ENCODE measurements around the gene SHMT1. TPM values are rescaled to one million over a fixed set of nuclear protein-coding genes. Genes with fewer than 3 reads are reported as not detected.

Gene SHMT1
- total RNA-seq, 1 donor from 2014 or later = 6.4 TPM

- no peak overlapping the region for H3K4me3 Mint-ChIP-seq (ENCODE audit: unreplicated experiment)
Observed at GRCh38 chr17:18332909-18333489, 30.4 kb downstream of the SHMT1 start.

GRCh38 chr17:18331879-18332278 is 31.5 kb downstream of the SHMT1 start:
- TF ChIP-seq CTCF (IDR thresholded peaks at IDR 0.05; ENCODE audit: insufficient read depth, low read depth, low read length) (no peak), EZH2 (IDR thresholded peaks at IDR 0.05; ENCODE audit: insufficient read depth, low read length) (no peak)
- H3K36me3 Mint-ChIP-seq (ENCODE audit: low read depth, unreplicated experiment) = peaks cover 31% of the 10 kb centered on the region

More at GRCh38 chr17:18332909-18333489, 30.4 kb downstream of the SHMT1 start:
- H2AFZ ChIP-seq (ENCODE audit: low read depth, low read length) = no peak overlapping the region
- H3K27me3 ChIP-seq (ENCODE audit: insufficient read depth, low read length) = no peaks in the 10 kb centered on the region
- no peak overlapping the region for H3K27ac Mint-ChIP-seq (ENCODE audit: unreplicated experiment)
- no peak for FAIRE-seq
- H3K4me1 Mint-ChIP-seq (ENCODE audit: low read depth, unreplicated experiment) = no peaks in the 10 kb centered on the region
- no peaks in the 10 kb centered on the region for H3K4me1 ChIP-seq (ENCODE audit: insufficient read depth, low read length)
- H3K27me3 Mint-ChIP-seq (ENCODE audit: low read depth, unreplicated experiment) = no peaks in the 10 kb centered on the region
- H3K4me3 ChIP-seq (ENCODE audit: insufficient read depth, low read depth, low read length) = no peak overlapping the region
- TF ChIP-seq EZH2 (IDR thresholded peaks at IDR 0.05; ENCODE audit: insufficient read depth, low read length) (no peak), CTCF (IDR thresholded peaks at IDR 0.05; ENCODE audit: insufficient read depth, low read depth, low read length) (no peak)
- H3K9ac ChIP-seq (ENCODE audit: low read length) = no peak overlapping the region
- H4K20me1 ChIP-seq (ENCODE audit: insufficient read depth, low read length) = no peaks in the 10 kb centered on the region
- no peaks in the 10 kb centered on the region for H3K79me2 ChIP-seq (ENCODE audit: insufficient read depth, low read length)
- DNase-seq (ENCODE audit: low read depth) = no peak
- peaks cover 31% of the 10 kb centered on the region for H3K36me3 Mint-ChIP-seq (ENCODE audit: low read depth, unreplicated experiment)
- H3K9me3 Mint-ChIP-seq (ENCODE audit: unreplicated experiment) = no peaks in the 10 kb centered on the region
- no peaks in the 10 kb centered on the region for H3K9me3 ChIP-seq (ENCODE audit: insufficient read depth, low read depth, low read length)
- no peak overlapping the region for H3K27ac ChIP-seq (ENCODE audit: low read depth, low read length)
- no peaks in the 10 kb centered on the region for H3K36me3 ChIP-seq (ENCODE audit: insufficient read depth, low read length)
- H3K4me2 ChIP-seq (ENCODE audit: low read length) = no peak overlapping the region

GRCh38 chr17:18328643-18329204 is 34.6 kb downstream of the SHMT1 start:
- peaks cover 26% of the 10 kb centered on the region for H4K20me1 ChIP-seq (ENCODE audit: insufficient read depth, low read length)
- no peak overlapping the region for H2AFZ ChIP-seq (ENCODE audit: low read depth, low read length)
- FAIRE-seq (no peak), DNase-seq (ENCODE audit: low read depth) (no peak)
- Mint-ChIP-seq H3K27me3 (ENCODE audit: low read depth, unreplicated experiment) (no peaks in the 10 kb centered on the region), H3K36me3 (ENCODE audit: low read depth, unreplicated experiment) (peaks cover 40% of the 10 kb centered on the region), H3K9me3 (ENCODE audit: unreplicated experiment) (peaks cover 6% of the 10 kb centered on the region), H3K27ac (ENCODE audit: unreplicated experiment) (no peak overlapping the region), H3K4me3 (ENCODE audit: unreplicated experiment) (no peak overlapping the region), H3K4me1 (ENCODE audit: low read depth, unreplicated experiment) (peaks cover 3% of the 10 kb centered on the region)
- H3K27ac ChIP-seq (ENCODE audit: low read depth, low read length) = no peak overlapping the region
- H3K79me2 ChIP-seq (ENCODE audit: insufficient read depth, low read length) = peaks cover 15% of the 10 kb centered on the region
- no peaks in the 10 kb centered on the region for H3K27me3 ChIP-seq (ENCODE audit: insufficient read depth, low read length)
- no peak overlapping the region for H3K4me3 ChIP-seq (ENCODE audit: insufficient read depth, low read depth, low read length)
- H3K9ac ChIP-seq (ENCODE audit: low read length) = no peak overlapping the region
- H3K36me3 ChIP-seq (ENCODE audit: insufficient read depth, low read length) = peaks cover 10% of the 10 kb centered on the region
- no peaks in the 10 kb centered on the region for H3K9me3 ChIP-seq (ENCODE audit: insufficient read depth, low read depth, low read length)
- no peaks in the 10 kb centered on the region for H3K4me1 ChIP-seq (ENCODE audit: insufficient read depth, low read length)
- TF ChIP-seq CTCF (IDR thresholded peaks at IDR 0.05; ENCODE audit: insufficient read depth, low read depth, low read length) (no peak), EZH2 (IDR thresholded peaks at IDR 0.05; ENCODE audit: insufficient read depth, low read length) (no peak)
- no peak overlapping the region for H3K4me2 ChIP-seq (ENCODE audit: low read length)

More at GRCh38 chr17:18331879-18332278, 31.5 kb downstream of the SHMT1 start:
- Histone ChIP-seq H3K9ac (ENCODE audit: low read length) (no peak overlapping the region), H3K36me3 (ENCODE audit: insufficient read depth, low read length) (no peaks in the 10 kb centered on the region), H3K4me2 (ENCODE audit: low read length) (no peak overlapping the region), H3K4me3 (ENCODE audit: insufficient read depth, low read depth, low read length) (no peak overlapping the region), H3K9me3 (ENCODE audit: insufficient read depth, low read depth, low read length) (no peaks in the 10 kb centered on the region), H3K27ac (ENCODE audit: low read depth, low read length) (no peak overlapping the region), H3K79me2 (ENCODE audit: insufficient read depth, low read length) (no peaks in the 10 kb centered on the region), H3K4me1 (ENCODE audit: insufficient read depth, low read length) (no peaks in the 10 kb centered on the region), H4K20me1 (ENCODE audit: insufficient read depth, low read length) (peaks cover 4% of the 10 kb centered on the region), H2AFZ (ENCODE audit: low read depth, low read length) (no peak overlapping the region), H3K27me3 (ENCODE audit: insufficient read depth, low read length) (no peaks in the 10 kb centered on the region)
- Mint-ChIP-seq H3K9me3 (ENCODE audit: unreplicated experiment) (no peaks in the 10 kb centered on the region), H3K27ac (ENCODE audit: unreplicated experiment) (no peak overlapping the region), H3K4me1 (ENCODE audit: low read depth, unreplicated experiment) (no peaks in the 10 kb centered on the region), H3K27me3 (ENCODE audit: low read depth, unreplicated experiment) (no peaks in the 10 kb centered on the region), H3K4me3 (ENCODE audit: unreplicated experiment) (no peak overlapping the region)
- DNase-seq (ENCODE audit: low read depth) (no peak), FAIRE-seq (no peak)

All from astrocyte (in vitro differentiated cells and primary cell).